Activated CD8-positive, alpha-beta T cell treated with anti-CD3 and anti-CD28 coated beads for 36 hours (primary cell): Measurements from ENCODE around the gene ADAT3. TPM values are rescaled to one million over a fixed set of nuclear protein-coding genes. Genes with fewer than 3 reads are reported as not detected.
A peak's percentile ranks its signal among the peaks of the same experiment; 100 is the strongest.
"Not testable (repeated sequence)": the region's sequence is repeated elsewhere in the genome, so short reads cannot be mapped to it uniquely, and the experiment has no call there.

Source experiments
- ATAC-seq: fragments of 200-7000 bp; cut with Tn5 transposase; one replicate; pipeline ENCODE4 v1.10.0; 2021; ENCODE audit warnings: mild to moderate bottlenecking, moderate library complexity
- CTCF ChIA-PET: fragments of 350-600 bp; sonication (Branson Sonifier 250); formaldehyde crosslinking; loops from one replicate; lab custom pipeline; 2021; ENCODE audit warnings: antibody characterized with exemption; lab: Charles Lee
- POLR2A ChIA-PET: fragments of 350-600 bp; sonication (Branson Sonifier 250); formaldehyde crosslinking; loops from one replicate; lab custom pipeline; 2021; ENCODE audit warnings: antibody characterized with exemption; lab: Charles Lee
- DNase-seq: peaks from one replicate; pipeline ENCODE4 v3.0.0-alpha.2; 2020
- H3K27ac Mint-ChIP-seq: one replicate; pipeline ENCODE4 v1.8.0; 2021; ENCODE audit warnings: mild to moderate bottlenecking, mixed read lengths
- H3K27me3 Mint-ChIP-seq: one replicate; pipeline ENCODE4 v1.8.0; 2021; ENCODE audit warnings: mixed read lengths
- H3K36me3 Mint-ChIP-seq: one replicate; pipeline ENCODE4 v1.8.0; 2021; ENCODE audit warnings: low read depth, mixed read lengths
- H3K4me1 Mint-ChIP-seq: one replicate; pipeline ENCODE4 v1.8.0; 2021; ENCODE audit warnings: low read depth, mixed read lengths
- H3K4me3 Mint-ChIP-seq: one replicate; pipeline ENCODE4 v1.8.0; 2021; ENCODE audit warnings: mild to moderate bottlenecking, moderate library complexity, mixed read lengths
- H3K9me3 Mint-ChIP-seq: one replicate; pipeline ENCODE4 v1.8.0; 2021; ENCODE audit warnings: mixed read lengths
- intact Hi-C: fragments of 100-400 bp; cut with micrococcal nuclease; formaldehyde crosslinking; loops from one replicate; pipeline ENCODE4 v1.10.0; 2022
- total RNA-seq, 2 experiments: library from RNA; stranded (reverse); gene quantifications; one replicate each; pipeline ENCODE4 v1.2.3, GENCODE V29; 2021
- TF ChIP-seq, protein P1 (sequence below): fragments of 200-600 bp; IDR thresholded peaks from one replicate; pipeline ENCODE4 v1.8.0; 2022; ENCODE audit warnings: antibody characterized with exemption, mild to moderate bottlenecking

ADAT3 gene
- total RNA-seq, 2 experiments from 2014 or later = 5.3 to 6.7 TPM

DNA sequence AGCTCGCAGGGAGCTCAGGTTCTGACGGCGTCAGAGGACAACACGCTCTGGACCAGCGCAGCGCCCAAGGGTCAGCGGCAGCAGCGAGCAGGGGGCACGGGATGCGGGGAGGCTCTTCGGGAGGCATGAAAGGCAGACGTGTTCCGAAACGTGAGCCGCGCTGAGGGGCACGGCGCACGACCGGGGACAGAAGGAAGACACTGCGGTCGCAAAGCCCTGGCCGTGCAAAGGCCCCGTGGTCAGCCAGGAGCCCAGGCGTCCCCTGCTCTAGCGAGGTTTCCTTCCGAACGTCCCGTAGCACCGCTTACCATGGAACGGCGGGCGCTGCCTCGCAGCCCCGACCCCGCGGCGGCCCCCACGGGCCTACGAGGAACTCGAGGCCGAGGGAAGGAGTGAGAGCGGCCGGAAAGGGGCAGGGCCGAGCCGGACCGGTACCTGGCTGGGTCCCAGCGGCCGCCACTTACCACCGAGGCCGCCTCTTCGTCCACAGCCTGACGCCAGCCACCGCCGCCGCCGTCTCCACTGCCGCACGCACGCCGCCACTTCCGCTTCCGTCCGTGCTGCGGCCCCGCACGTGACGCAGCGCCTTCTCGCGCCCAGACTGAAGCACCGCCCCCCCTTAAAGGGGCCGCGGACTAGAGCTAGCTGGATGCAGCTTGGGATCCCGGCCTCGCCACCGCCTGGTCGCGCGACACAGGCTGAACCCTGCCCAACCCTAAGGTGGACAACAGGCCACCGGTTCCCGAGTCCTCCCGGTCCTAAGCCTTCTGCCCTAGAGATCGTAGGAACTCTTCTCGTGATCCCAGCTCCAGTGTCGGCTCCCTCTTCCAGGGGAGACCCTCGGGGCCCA is 29.3 kb upstream of the ADAT3 start:
- ChIA-PET CTCF (interaction anchor here (0.8 to 2.6 kb wide), 10 partner anchors 19 to 187 kb away, joined by 3 to 7 read pairs (median 4); no protein-coding TSS in a partner anchor), POLR2A (interaction anchor here (0.6 to 3.2 kb wide), 11 partner anchors 8 to 361 kb away, joined by 3 to 39 read pairs (median 5); partner anchors contain the start of gene ABHD17A)
- Mint-ChIP-seq H3K4me3 (peak overlapping the region; percentile 99), H3K27ac (peak overlapping the region; percentile 97), H3K27me3 (no peaks in the 10 kb centered on the region), H3K4me1 (peaks cover 29% of the 10 kb centered on the region), H3K9me3 (no peaks in the 10 kb centered on the region), H3K36me3 (peaks cover 27% of the 10 kb centered on the region)
- DNase-seq = peak; percentile 94
- TF ChIP-seq, protein P1, sequence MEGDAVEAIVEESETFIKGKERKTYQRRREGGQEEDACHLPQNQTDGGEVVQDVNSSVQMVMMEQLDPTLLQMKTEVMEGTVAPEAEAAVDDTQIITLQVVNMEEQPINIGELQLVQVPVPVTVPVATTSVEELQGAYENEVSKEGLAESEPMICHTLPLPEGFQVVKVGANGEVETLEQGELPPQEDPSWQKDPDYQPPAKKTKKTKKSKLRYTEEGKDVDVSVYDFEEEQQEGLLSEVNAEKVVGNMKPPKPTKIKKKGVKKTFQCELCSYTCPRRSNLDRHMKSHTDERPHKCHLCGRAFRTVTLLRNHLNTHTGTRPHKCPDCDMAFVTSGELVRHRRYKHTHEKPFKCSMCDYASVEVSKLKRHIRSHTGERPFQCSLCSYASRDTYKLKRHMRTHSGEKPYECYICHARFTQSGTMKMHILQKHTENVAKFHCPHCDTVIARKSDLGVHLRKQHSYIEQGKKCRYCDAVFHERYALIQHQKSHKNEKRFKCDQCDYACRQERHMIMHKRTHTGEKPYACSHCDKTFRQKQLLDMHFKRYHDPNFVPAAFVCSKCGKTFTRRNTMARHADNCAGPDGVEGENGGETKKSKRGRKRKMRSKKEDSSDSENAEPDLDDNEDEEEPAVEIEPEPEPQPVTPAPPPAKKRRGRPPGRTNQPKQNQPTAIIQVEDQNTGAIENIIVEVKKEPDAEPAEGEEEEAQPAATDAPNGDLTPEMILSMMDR = no peak
- intact Hi-C loops = no loop called here
- ATAC-seq = peak; percentile 93

DNA sequence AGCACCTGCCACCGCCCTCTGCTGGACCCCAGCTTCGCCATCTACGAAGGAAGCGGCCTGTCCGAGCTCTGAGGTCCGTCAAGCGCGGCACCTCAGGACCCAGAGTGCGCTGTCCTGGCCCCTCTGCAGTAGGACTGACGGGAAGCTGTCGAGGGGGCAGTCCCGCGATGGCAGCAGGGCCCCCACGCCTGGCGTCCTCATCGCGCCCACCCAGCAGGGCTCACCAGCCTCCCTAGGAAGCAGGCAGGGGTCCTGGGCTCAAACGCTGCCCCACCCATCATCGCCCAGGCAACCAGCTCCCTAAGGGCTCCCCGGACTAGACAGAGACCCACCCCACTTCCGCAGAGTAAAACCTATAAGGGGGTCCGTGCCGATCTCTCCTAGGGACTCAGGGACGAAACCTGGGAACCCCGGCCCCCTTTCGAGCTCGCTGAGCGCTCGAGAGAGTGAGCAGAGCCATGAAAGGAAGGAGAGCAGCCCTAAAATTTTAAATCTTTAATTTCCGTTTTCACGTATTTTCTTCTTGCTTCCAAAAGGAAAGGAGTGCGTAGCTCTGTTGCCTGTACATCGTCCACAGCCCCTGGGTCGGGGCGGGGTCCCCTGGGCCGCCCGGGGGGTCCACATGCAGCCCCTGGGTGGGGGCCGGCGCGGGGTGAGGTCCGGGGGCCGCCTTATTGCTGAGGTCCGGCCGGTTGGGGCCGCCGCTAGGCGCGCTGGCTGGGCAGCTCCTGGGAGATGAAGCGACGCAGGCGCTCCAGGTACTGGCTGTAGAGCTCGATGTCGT is 28.5 kb upstream of the ADAT3 start:
- H3K27me3 Mint-ChIP-seq = not testable (repeated sequence)
- POLR2A ChIA-PET = interaction anchor here (0.6 to 3.2 kb wide), 7 partner anchors 8 to 360 kb away, joined by 3 to 39 read pairs (median 4); partner anchors contain the start of gene ABHD17A

DNA sequence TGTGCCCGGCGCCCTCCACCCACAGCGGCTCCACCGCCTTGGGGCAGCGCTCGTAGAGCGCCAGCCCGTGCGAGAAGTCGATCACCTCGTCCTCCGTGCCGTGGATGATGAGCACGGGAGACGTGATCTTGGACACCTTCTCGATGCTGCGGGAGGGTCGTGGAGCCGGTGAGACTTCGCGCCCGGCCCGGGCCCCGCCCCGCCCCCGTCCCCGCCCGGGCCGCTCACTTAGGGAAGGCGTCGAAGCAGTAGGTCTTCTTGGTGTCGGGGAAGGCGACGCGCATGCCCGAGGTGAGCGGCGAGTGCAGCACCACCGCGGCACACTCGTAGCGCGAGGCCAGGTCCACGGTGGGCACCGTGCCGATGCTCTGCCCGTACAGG is 27.9 kb upstream of the ADAT3 start:
- H3K27me3 Mint-ChIP-seq, intact Hi-C loops, DNase-seq, H3K27ac Mint-ChIP-seq, H3K4me3 Mint-ChIP-seq, H3K9me3 Mint-ChIP-seq, ATAC-seq: not testable (repeated sequence)
- ChIA-PET CTCF (interaction anchor here (1.4 kb wide), 1 partner anchor 18 kb away, joined by 5 read pairs; no protein-coding TSS in a partner anchor), POLR2A (interaction anchor here (1.5 to 3.2 kb wide), 3 partner anchors 8 to 17 kb away, joined by 4 to 39 read pairs (median 11); partner anchors contain the start of gene ABHD17A)
- peaks cover 31% of the 10 kb centered on the region for H3K4me1 Mint-ChIP-seq
- peaks cover 30% of the 10 kb centered on the region for H3K36me3 Mint-ChIP-seq

More for the DNA sequence above, 28.5 kb upstream of the ADAT3 start:
- peak overlapping the region; percentile 90 for H3K27ac Mint-ChIP-seq
- intact Hi-C loops, DNase-seq, H3K9me3 Mint-ChIP-seq: not testable (repeated sequence)
- H3K36me3 Mint-ChIP-seq = peaks cover 26% of the 10 kb centered on the region
- ATAC-seq = peak; percentile 21
- CTCF ChIA-PET = interaction anchor here (1.3 to 2.6 kb wide), 3 partner anchors 19 to 186 kb away, joined by 3 to 7 read pairs (median 5); no protein-coding TSS in a partner anchor
- peaks cover 31% of the 10 kb centered on the region for H3K4me1 Mint-ChIP-seq
- H3K4me3 Mint-ChIP-seq = peak overlapping the region; percentile 99

DNA sequence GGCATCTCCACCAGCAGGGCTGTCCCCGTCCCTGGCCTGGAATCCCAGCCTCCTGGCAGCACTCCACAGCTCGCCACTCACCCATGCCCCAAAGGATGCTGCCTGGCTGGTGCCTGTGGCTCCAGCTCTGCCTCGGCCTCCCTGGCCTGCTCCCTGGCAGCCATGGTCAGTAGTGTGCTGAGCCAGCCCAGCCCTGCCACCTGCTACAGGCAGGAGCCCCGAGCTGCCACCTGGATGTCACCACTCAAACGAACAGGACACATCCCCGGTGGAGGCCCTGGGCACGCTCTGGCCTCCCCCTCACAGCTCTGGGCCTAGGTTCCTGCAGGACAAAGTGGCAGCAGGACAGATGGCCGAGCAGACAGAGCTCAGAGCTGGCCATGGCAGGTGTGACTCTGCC is 26.6 kb upstream of the ADAT3 start:
- POLR2A ChIA-PET, CTCF ChIA-PET, intact Hi-C loops, H3K27me3 Mint-ChIP-seq, H3K9me3 Mint-ChIP-seq, ATAC-seq, H3K4me3 Mint-ChIP-seq, DNase-seq: not testable (repeated sequence)
- Mint-ChIP-seq H3K4me1 (peaks cover 39% of the 10 kb centered on the region), H3K36me3 (peaks cover 35% of the 10 kb centered on the region), H3K27ac (peak overlapping the region; percentile 20)

DNA sequence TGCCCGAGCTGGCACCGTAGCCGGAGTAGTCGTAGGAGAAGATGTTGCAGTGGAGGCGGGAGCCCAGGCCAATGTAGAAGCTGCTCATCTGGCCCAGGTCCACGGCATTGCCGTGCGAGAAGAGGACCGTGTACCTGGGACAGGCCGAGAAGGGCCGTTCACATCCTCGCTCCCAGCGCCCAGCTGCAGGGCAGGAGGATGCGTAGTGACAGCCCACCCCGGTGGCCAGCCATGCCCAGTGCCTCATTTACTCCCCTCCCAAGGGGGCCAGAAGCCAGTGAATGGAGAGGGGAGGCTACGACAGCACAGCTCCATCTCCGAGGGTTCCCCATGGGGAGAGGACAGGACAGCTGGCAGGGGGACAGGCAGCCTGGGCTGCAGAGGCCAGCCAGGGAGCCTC is 25.2 kb upstream of the ADAT3 start:
- Mint-ChIP-seq H3K4me1 (peaks cover 35% of the 10 kb centered on the region), H3K36me3 (peaks cover 31% of the 10 kb centered on the region)
- H3K4me3 Mint-ChIP-seq, H3K27ac Mint-ChIP-seq, DNase-seq, POLR2A ChIA-PET, H3K27me3 Mint-ChIP-seq, intact Hi-C loops, H3K9me3 Mint-ChIP-seq, ATAC-seq: not testable (repeated sequence)
- CTCF ChIA-PET = interaction anchor here (0.9 kb wide), 1 partner anchor 50 kb away, joined by 3 read pairs; no protein-coding TSS in a partner anchor

DNA sequence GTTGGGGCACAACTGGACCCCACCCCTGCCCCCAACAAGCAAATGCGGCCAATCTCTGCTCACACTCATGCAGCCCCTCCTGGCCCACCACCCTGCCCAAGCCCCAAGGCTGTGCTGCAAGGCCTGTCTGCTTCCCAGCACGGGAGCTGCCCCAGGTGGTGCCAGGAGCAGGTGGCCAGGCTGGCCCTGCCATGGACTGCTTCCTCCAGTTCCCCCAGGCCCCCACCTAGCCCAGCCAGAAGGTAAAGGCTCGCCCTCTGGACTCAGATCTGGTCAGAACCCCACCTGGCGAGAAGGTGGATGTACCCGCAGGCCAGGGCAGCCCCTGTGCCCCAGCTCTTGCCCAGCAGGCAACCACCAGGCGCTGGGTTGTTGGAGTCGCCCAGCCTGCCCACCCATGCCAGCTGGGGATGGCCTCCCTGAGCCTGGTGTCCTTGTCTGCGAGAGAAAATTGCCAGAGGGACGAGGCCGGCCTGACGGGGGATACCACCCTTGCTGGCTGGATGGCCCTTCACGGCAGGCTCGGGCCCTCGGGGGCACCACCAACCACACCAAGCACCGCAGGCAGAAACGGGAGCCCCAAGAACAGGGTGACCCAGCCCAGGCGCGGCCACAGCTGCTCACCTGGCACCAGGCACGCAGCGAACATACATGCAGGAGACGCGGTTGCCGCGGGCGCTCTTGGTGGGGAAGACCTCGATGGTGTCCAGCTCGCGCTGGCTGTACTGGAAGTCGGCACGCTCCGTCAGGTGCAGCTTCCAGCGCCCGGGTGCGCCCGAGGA is 24.4 kb upstream of the ADAT3 start:
- H3K9me3 Mint-ChIP-seq = no peaks in the 10 kb centered on the region
- intact Hi-C loops = no loop called here
- H3K4me3 Mint-ChIP-seq = peak overlapping the region; percentile 62
- DNase-seq = no peak
- ChIA-PET CTCF (interaction anchor here (0.9 to 1.3 kb wide), 3 partner anchors 17 to 138 kb away, joined by 3 to 5 read pairs (median 4); no protein-coding TSS in a partner anchor), POLR2A (no interaction called here)
- ATAC-seq = no peak
- TF ChIP-seq, protein P1 = no peak
- peak overlapping the region; percentile 69 for H3K27ac Mint-ChIP-seq
- peaks cover 25% of the 10 kb centered on the region for H3K36me3 Mint-ChIP-seq
- no peaks in the 10 kb centered on the region for H3K27me3 Mint-ChIP-seq
- H3K4me1 Mint-ChIP-seq = peaks cover 39% of the 10 kb centered on the region

DNA sequence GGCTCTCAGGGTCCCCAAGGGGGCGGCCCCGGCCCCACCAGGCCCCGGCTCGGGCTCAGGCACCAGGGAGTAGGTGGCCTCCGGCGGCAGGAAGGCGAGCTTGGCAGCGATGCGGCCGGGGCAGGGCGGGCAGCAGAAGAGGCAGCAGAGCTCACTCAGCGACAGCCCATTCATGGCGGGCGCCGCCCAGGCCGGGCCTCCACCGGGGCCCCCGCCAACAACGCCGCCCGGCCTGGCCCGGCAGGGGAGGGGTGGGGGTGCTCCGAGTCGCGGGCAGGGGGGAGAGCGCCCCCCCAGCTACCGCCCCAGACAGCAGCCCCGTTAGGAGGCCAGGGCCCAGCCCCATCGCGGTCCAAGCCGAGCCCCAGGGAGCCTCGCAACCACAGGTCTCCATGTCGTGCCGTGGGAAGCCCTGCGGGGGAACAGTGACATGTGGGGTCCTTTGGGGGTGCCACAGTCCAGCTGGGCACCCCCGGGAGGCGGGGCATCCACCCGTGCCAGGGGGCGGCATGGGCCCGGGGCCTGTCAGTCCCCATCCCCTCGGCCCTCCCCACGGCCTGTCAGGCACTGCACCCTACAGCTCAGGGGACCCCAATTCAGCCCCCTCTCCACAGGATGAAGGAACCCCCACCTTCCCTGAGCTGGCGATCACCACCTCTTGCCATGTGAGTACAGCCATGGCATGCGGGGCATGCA is 23.7 kb upstream of the ADAT3 start:
- peaks cover 25% of the 10 kb centered on the region for H3K36me3 Mint-ChIP-seq
- peaks cover 34% of the 10 kb centered on the region for H3K4me1 Mint-ChIP-seq
- peak overlapping the region; percentile 94 for H3K27ac Mint-ChIP-seq
- H3K9me3 Mint-ChIP-seq, H3K27me3 Mint-ChIP-seq, intact Hi-C loops, ATAC-seq, DNase-seq: not testable (repeated sequence)
- H3K4me3 Mint-ChIP-seq = peak overlapping the region; percentile 94
- ChIA-PET POLR2A (interaction anchor here (1.0 to 2.8 kb wide), 4 partner anchors 12 to 24 kb away, joined by 3 to 14 read pairs (median 5); no protein-coding TSS in a partner anchor), CTCF (interaction anchor here (0.9 to 1.3 kb wide), 3 partner anchors 13 to 138 kb away, joined by 4 to 5 read pairs (median 4); no protein-coding TSS in a partner anchor)
